Stimulated activated naive B cell treated with anti-CD40 and anti-IgM and Interleukin-4, amounts not matched to agents 10 μg/mL and 1 μg/mL and 100 μg/mL, for 72 hours (primary cell): ENCODE results near the gene FAM149B1.
"Not testable (repeated sequence)": the region's sequence is repeated elsewhere in the genome, so short reads cannot be mapped to it uniquely, and the experiment has no call there.

ENCODE experiments used
- ATAC-seq, 2 donors: fragments of 150-1000 bp; cut with Tn5 transposase; replicated peaks; 2 replicates each; pipeline ENCODE4 v1.10.0; 2021; ENCODE audit warnings: moderate library complexity in 1 of 2
- DNase-seq: peaks from one replicate; pipeline ENCODE4 v3.0.0; 2021
- H3K27ac Mint-ChIP-seq: one replicate; pipeline ENCODE4 v1.8.0; 2022; ENCODE audit warnings: mild to moderate bottlenecking, mixed read lengths
- H3K27me3 Mint-ChIP-seq, 2 donors: one replicate each; pipeline ENCODE4 v1.8.0; 2022; ENCODE audit warnings: mixed read lengths in 2 of 2
- H3K36me3 Mint-ChIP-seq, 2 donors: one replicate each; pipeline ENCODE4 v1.8.0; 2022; ENCODE audit warnings: mixed read lengths in 2 of 2, mild to moderate bottlenecking in 1 of 2
- H3K4me1 Mint-ChIP-seq, 2 donors: one replicate each; pipeline ENCODE4 v1.8.0; 2022; ENCODE audit warnings: mixed read lengths in 2 of 2, mild to moderate bottlenecking in 1 of 2
- H3K4me3 Mint-ChIP-seq, 2 donors: one replicate each; pipeline ENCODE4 v1.8.0; 2022; ENCODE audit warnings: mild to moderate bottlenecking in 2 of 2, mixed read lengths in 2 of 2, moderate library complexity in 1 of 2
- H3K9me3 Mint-ChIP-seq, 2 donors: one replicate each; pipeline ENCODE4 v1.8.0; 2022; ENCODE audit warnings: mixed read lengths in 2 of 2, mild to moderate bottlenecking in 1 of 2

Gene FAM149B1

GRCh38 chr10:73167783-73168464, at the start of gene FAM149B1, which contains the start of gene ECD:
Gene FAM149B1, plus strand, starts transcription at chr10:73168119. Its CDS starts 221 bp downstream, at chr10:73168340.
Gene ECD, minus strand, starts transcription at chr10:73168008. Its CDS starts 4,071 bp downstream, at chr10:73163937.
- Mint-ChIP-seq H3K36me3 (peaks cover 11 to 29% of the 10 kb centered on the region in 2 donors), H3K27me3 (no peaks in the 10 kb centered on the region)
- ATAC-seq: peak; percentile 97 to 99

GRCh38 chr10:73119457-73119856, 48.5 kb upstream of the FAM149B1 start:
- Mint-ChIP-seq H3K4me3 (no peak overlapping the region), H3K9me3 (no peaks in the 10 kb centered on the region), H3K27ac (no peak overlapping the region), H3K4me1 (peaks cover 2 to 9% of the 10 kb centered on the region in 2 donors), H3K36me3 (peaks cover 5 to 19% of the 10 kb centered on the region in 2 donors), H3K27me3 (no peaks in the 10 kb centered on the region)
- ATAC-seq: no peak
- DNase-seq: no peak

More at GRCh38 chr10:73167783-73168464, at the start of gene FAM149B1, which contains the start of gene ECD:
- DNase-seq: peak; percentile 92
- peak within 1 kb of the TSS; percentile 100 for H3K4me3 Mint-ChIP-seq
- H3K27ac Mint-ChIP-seq: peak within 1 kb of the TSS; percentile 99
- H3K4me1 Mint-ChIP-seq: peaks cover 20 to 32% of the 10 kb centered on the region in 2 donors
- no peaks in the 10 kb centered on the region for H3K9me3 Mint-ChIP-seq

- ATAC-seq: no peak
Observed at GRCh38 chr10:73119952-73120351, 48.0 kb upstream of the FAM149B1 start.

GRCh38 chr10:73126343-73126742, 41.6 kb upstream of the FAM149B1 start:
- no peaks in the 10 kb centered on the region for H3K27me3 Mint-ChIP-seq
- H3K4me3 Mint-ChIP-seq: no peak overlapping the region
- H3K36me3 Mint-ChIP-seq: peaks cover 22 to 27% of the 10 kb centered on the region in 2 donors
- H3K27ac Mint-ChIP-seq: peak overlapping the region; percentile 59
- no peak for ATAC-seq
- H3K9me3 Mint-ChIP-seq: no peaks in the 10 kb centered on the region
- peaks cover 1 to 5% of the 10 kb centered on the region in 2 donors for H3K4me1 Mint-ChIP-seq
- DNase-seq: no peak

More at GRCh38 chr10:73119952-73120351, 48.0 kb upstream of the FAM149B1 start:
- Mint-ChIP-seq H3K36me3 (peaks cover 5 to 19% of the 10 kb centered on the region in 2 donors), H3K4me3 (no peak overlapping the region), H3K27me3 (no peaks in the 10 kb centered on the region), H3K4me1 (peaks cover 2 to 9% of the 10 kb centered on the region in 2 donors), H3K9me3 (no peaks in the 10 kb centered on the region), H3K27ac (no peak overlapping the region)
- DNase-seq: no peak

- DNase-seq (no peak), ATAC-seq (no peak)
- H3K9me3 Mint-ChIP-seq: no peaks in the 10 kb centered on the region
- no peak overlapping the region for H3K27ac Mint-ChIP-seq
- no peaks in the 10 kb centered on the region for H3K27me3 Mint-ChIP-seq
- H3K4me1 Mint-ChIP-seq: peaks cover 10 to 19% of the 10 kb centered on the region in 2 donors
- H3K36me3 Mint-ChIP-seq: peaks cover 25 to 26% of the 10 kb centered on the region in 2 donors
- no peak overlapping the region for H3K4me3 Mint-ChIP-seq
Observed at GRCh38 chr10:73131301-73131700, 36.6 kb upstream of the FAM149B1 start.

- peaks cover 10 to 19% of the 10 kb centered on the region in 2 donors for H3K4me1 Mint-ChIP-seq
- H3K9me3 Mint-ChIP-seq: no peaks in the 10 kb centered on the region
- H3K4me3 Mint-ChIP-seq: peak overlapping the region; percentile 26 to 50
- ATAC-seq (peak; percentile 33 to 47), DNase-seq (no peak)
- no peaks in the 10 kb centered on the region for H3K27me3 Mint-ChIP-seq
- peaks cover 28 to 31% of the 10 kb centered on the region in 2 donors for H3K36me3 Mint-ChIP-seq
- peak overlapping the region; percentile 20 for H3K27ac Mint-ChIP-seq
Observed at GRCh38 chr10:73131913-73132686, 35.8 kb upstream of the FAM149B1 start.

- no peak for ATAC-seq
- peaks cover 28 to 31% of the 10 kb centered on the region in 2 donors for H3K36me3 Mint-ChIP-seq
Observed at GRCh38 chr10:73134727-73135126, 33.2 kb upstream of the FAM149B1 start.

GRCh38 chr10:73136627-73137026, 31.3 kb upstream of the FAM149B1 start:
- no peaks in the 10 kb centered on the region for H3K9me3 Mint-ChIP-seq
- no peak overlapping the region for H3K4me3 Mint-ChIP-seq
- H3K27ac Mint-ChIP-seq: peak overlapping the region; percentile 27
- peaks cover 9 to 15% of the 10 kb centered on the region in 2 donors for H3K4me1 Mint-ChIP-seq
- no peak for ATAC-seq
- H3K27me3 Mint-ChIP-seq: no peaks in the 10 kb centered on the region
- H3K36me3 Mint-ChIP-seq: peaks cover 24 to 27% of the 10 kb centered on the region in 2 donors
- DNase-seq: no peak

More at GRCh38 chr10:73134727-73135126, 33.2 kb upstream of the FAM149B1 start:
- no peak overlapping the region for H3K27ac Mint-ChIP-seq
- H3K9me3 Mint-ChIP-seq: no peaks in the 10 kb centered on the region
- H3K4me1 Mint-ChIP-seq: peaks cover 10 to 23% of the 10 kb centered on the region in 2 donors
- H3K27me3 Mint-ChIP-seq: no peaks in the 10 kb centered on the region
- no peak overlapping the region for H3K4me3 Mint-ChIP-seq
- DNase-seq: no peak

GRCh38 chr10:73139251-73139650, 28.7 kb upstream of the FAM149B1 start:
- H3K36me3 Mint-ChIP-seq: peaks cover 29 to 31% of the 10 kb centered on the region in 2 donors
- ATAC-seq (no peak), DNase-seq (no peak)
- no peaks in the 10 kb centered on the region for H3K9me3 Mint-ChIP-seq
- H3K27ac Mint-ChIP-seq: no peak overlapping the region
- no peaks in the 10 kb centered on the region for H3K27me3 Mint-ChIP-seq
- H3K4me3 Mint-ChIP-seq: no peak overlapping the region
- H3K4me1 Mint-ChIP-seq: peaks cover 0 to 5% of the 10 kb centered on the region in 2 donors

GRCh38 chr10:73141603-73142002, 26.3 kb upstream of the FAM149B1 start:
- no peak for DNase-seq
- Mint-ChIP-seq H3K4me1 (peaks cover 0 to 5% of the 10 kb centered on the region in 2 donors), H3K27me3 (no peaks in the 10 kb centered on the region), H3K9me3 (no peaks in the 10 kb centered on the region), H3K4me3 (no peak overlapping the region), H3K27ac (no peak overlapping the region), H3K36me3 (peaks cover 26 to 30% of the 10 kb centered on the region in 2 donors)
- ATAC-seq: no peak

GRCh38 chr10:73150633-73151413, 17.1 kb upstream of the FAM149B1 start:
- H3K36me3 Mint-ChIP-seq: peaks cover 18 to 26% of the 10 kb centered on the region in 2 donors
- H3K27me3 Mint-ChIP-seq, H3K4me3 Mint-ChIP-seq, H3K4me1 Mint-ChIP-seq, DNase-seq, H3K9me3 Mint-ChIP-seq, ATAC-seq, H3K27ac Mint-ChIP-seq: not testable (repeated sequence)

GRCh38 chr10:73152009-73152408, 15.9 kb upstream of the FAM149B1 start:
- H3K4me1 Mint-ChIP-seq: no peaks in the 10 kb centered on the region
- no peak overlapping the region for H3K4me3 Mint-ChIP-seq
- H3K27ac Mint-ChIP-seq: no peak overlapping the region
- ATAC-seq: no peak
- H3K9me3 Mint-ChIP-seq: no peaks in the 10 kb centered on the region
- H3K36me3 Mint-ChIP-seq: peaks cover 18 to 34% of the 10 kb centered on the region in 2 donors
- H3K27me3 Mint-ChIP-seq: no peaks in the 10 kb centered on the region
- no peak for DNase-seq

- Mint-ChIP-seq H3K4me1 (peaks cover 6 to 8% of the 10 kb centered on the region in 2 donors), H3K36me3 (peaks cover 16 to 37% of the 10 kb centered on the region in 2 donors), H3K4me3 (no peak overlapping the region), H3K9me3 (no peaks in the 10 kb centered on the region), H3K27me3 (no peaks in the 10 kb centered on the region), H3K27ac (no peak overlapping the region)
- no peak for DNase-seq
- no peak for ATAC-seq
Observed at GRCh38 chr10:73156054-73156453, 11.9 kb upstream of the FAM149B1 start.
